GM19463 (cell line): ENCODE results near the gene TMPRSS15.
A peak's percentile ranks its signal among the peaks of the same experiment; 100 is the strongest.

ENCODE experiments used
- ATAC-seq: cut with Tn5 transposase; IDR thresholded peaks from one replicate; pipeline ENCODE4 v1.9.1; 2021; ENCODE audit warnings: mild to moderate bottlenecking, moderate library complexity; ENCODE audit not compliant: unreplicated experiment

TMPRSS15 gene

GRCh38 chr21:18350216-18350615 is 53.4 kb downstream of the TMPRSS15 start:
- ATAC-seq = no peak

DNA sequence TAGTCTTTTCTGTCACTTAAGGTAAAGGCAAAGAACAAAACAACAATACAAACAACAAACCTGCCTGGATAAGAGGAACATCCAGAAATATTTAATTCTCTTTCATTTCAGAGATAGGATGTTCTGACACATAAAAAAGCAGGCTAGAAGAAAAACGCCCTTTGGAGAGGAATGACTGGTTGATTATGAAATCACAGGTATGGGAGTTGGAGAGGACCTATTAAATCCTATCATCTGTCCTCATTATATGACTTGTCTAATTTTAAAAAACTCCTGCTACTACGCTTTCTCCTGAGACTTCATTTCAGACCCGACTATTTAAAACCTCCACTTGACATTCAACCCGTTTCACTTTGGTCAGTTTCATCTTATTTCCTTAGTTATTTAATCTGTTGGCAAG is 54.1 kb downstream of the TMPRSS15 start:
- ATAC-seq = no peak

- ATAC-seq = peak; percentile 70
Measured at GRCh38 chr21:18340387-18340942, 63.1 kb downstream of the TMPRSS15 start.

- no peak for ATAC-seq
Measured at GRCh38 chr21:18335651-18336236, 67.8 kb downstream of the TMPRSS15 start.

DNA sequence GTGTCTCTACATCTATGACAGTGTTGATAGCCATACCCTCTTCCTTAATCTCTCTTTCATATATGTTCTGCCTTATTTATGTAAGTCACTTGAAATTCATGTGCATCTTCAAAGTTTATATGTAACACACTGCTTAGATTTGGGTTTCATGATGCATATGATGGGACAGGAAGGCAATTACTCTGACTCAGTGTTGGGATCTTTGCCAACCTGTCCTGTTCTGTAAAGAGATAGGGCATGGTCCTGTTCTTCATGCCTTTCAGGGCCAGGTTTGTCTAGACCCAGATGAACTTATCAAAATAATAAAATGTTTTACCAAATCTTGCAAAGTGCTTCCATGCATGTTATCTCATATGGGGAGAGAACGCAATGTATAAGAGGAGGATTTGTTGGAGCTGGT is 69.5 kb downstream of the TMPRSS15 start:
- ATAC-seq = no peak

DNA sequence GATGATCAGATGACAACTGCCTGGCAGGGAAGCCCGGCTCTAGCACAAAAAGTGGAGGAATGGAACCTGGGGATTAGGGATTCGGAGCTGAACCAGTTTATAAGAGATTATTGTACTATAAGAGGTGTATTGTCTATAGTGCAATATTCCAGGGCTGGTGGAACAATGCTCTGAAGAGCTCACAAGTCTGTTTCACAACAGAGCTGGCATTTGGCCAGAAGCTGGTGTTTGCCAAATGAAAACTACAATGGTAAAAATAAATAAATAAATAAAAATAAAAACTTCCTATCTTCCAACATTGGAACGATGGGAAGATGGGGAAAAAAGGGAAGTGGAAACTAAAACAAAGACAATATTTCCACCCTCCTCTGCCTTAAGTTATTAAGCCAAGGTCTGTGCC is 85.4 kb downstream of the TMPRSS15 start:
- ATAC-seq = no peak

- ATAC-seq = no peak
Measured at GRCh38 chr21:18298228-18298627, 105.4 kb downstream of the TMPRSS15 start.

DNA sequence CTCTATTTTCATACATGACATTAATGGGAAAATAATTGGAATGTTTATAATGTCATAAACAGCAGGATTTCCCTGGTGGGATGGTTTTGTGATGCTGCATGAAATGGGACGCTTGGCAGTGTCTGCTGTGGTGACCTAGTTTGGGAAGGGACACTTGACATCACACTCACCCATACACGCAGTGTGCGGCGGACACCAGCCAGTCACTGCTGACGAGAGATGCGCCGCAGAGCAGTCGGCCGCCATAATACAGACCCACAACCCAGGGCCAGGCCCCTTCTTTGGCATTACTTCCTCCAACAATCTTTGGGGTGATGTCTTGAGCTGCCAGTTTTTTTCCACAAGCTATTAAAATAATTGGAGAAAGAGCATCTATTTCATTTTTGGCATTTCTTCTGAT is 109.5 kb downstream of the TMPRSS15 start:
- ATAC-seq = no peak

DNA sequence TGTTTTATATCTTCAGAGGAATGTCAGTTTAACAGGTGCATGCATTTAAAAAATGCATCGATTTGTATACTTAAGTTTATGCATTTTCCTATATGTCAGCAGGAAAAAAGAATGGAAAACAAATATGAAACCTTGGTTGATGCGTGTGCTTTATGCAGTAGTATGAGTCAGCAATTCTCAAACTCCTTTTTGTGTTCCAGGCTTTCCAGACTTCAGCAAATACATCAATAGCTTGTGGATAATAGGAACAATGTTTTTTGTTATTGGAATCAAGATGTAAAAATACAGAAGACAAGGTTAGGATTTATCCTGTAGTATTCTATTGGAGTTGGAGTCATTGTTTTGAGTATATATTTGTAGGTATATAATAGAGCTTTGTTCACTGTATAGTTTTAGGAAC is 113.7 kb downstream of the TMPRSS15 start:
- ATAC-seq = no peak

DNA sequence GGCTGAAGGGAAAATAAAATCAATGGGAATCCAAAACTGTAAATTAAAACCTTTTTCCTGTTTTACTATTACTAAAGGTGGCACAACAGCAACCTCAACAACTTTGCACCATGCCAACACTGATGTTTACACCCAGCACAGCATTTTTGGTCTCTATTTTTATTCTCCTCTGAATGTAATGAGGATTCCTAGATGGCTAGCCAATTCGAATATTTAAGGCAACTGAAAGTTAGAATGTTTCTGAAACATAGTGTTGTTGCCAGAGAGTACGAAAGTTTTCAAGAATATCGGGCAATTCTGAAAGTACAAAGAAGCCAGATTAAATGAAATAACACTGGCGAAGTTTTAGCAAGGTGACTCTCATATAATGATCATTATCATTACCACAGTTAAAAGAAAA is 118.2 kb downstream of the TMPRSS15 start:
- no peak for ATAC-seq

DNA sequence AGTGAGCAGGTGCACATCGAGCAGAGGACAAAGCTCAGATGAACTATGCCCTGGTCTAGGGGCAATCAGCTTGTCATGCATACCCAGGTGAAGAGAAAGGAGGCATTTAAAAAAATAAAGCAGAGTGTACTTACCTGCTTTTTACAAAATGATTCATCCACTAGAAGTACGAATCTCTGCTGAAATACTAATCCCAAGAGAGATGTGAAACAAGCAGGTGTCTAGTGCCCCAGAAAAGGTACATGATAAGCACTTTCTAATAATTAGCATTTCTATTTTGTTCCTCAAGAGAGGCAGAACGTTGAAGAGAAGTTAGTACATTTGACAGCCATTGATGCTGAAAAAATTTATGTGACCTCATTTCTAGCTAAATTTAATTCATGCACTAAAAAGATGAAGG is 127.8 kb downstream of the TMPRSS15 start:
- no peak for ATAC-seq

- ATAC-seq = no peak
Measured at GRCh38 chr21:18274370-18274769, 129.2 kb downstream of the TMPRSS15 start.

- ATAC-seq = no peak
Measured at GRCh38 chr21:18273400-18273799, 130.2 kb downstream of the TMPRSS15 start.

GRCh38 chr21:18269856-18270255 is 133.7 kb downstream of the TMPRSS15 start:
- ATAC-seq = no peak

DNA sequence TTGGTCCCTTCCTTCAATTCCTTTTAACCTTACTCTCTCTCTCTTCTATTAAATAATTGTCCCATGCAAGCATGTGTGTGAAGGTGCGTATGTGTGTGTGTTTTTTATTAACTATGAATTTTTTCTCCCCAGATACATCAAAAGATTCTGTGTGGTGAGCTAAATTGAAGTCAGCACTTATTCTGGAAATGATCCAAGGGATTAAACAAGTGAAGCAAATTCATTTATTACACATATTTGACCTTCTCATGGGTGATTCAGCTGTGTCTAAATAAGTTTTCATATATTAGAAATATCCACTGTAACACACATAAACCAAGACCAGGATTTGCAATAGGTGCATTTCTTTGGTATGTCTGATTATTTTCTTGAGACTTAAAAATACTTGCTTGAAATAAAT is 134.7 kb downstream of the TMPRSS15 start:
- ATAC-seq = no peak

DNA sequence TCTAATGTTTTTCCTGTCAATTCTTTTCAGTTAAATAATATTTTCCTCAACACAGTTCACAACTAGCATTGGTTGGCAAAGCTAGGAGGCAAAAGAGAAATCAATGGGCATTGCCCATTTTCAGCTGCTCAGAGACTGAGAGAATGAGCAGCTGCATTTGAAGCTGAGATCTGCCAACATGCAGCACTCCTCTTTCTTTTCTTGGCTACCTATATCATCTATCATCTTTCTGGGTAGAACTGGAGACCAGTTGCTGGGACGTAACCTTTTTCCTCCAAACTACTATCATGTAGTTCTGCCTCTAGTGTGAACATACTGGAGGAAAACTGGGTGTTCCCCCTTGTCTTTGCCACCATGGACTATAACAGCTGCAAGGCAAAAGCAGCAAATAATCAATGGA is 136.1 kb downstream of the TMPRSS15 start:
- no peak for ATAC-seq

GRCh38 chr21:18265944-18266343 is 137.6 kb downstream of the TMPRSS15 start:
- no peak for ATAC-seq

GRCh38 chr21:18253799-18254198 is 149.8 kb downstream of the TMPRSS15 start:
- no peak for ATAC-seq

GRCh38 chr21:18253221-18253620 is 150.4 kb downstream of the TMPRSS15 start:
- ATAC-seq = no peak

DNA sequence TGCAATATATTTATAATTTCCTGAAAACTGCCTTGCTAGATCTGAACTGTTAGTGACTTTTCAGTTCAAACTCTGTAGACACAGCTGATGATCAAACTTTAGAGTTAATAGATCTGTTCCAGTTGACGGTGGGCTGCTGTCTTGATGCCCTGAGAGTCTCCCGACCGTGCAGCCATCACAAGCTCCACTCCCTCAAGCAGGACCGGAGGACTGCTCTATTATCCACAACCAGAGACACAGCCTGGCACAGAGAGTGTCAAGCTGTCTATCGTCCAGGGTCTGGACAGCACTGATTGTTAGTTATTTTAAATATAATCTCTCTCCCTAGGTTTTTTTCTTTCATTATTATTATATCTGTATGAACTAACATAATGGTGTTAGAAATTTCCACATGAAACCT is 150.9 kb downstream of the TMPRSS15 start:
- no peak for ATAC-seq

- no peak for ATAC-seq
Measured at GRCh38 chr21:18252256-18252655, 151.3 kb downstream of the TMPRSS15 start.

GRCh38 chr21:18251065-18251464 is 152.5 kb downstream of the TMPRSS15 start:
- ATAC-seq = no peak

- ATAC-seq = peak; percentile 66
Measured at GRCh38 chr21:18249672-18250071, 153.9 kb downstream of the TMPRSS15 start.
